HG03175 (cell line): ENCODE data around the gene ANKRD2.
"Not testable (repeated sequence)": the region's sequence is repeated elsewhere in the genome, so short reads cannot be mapped to it uniquely, and the experiment has no call there.

Experiments
- ATAC-seq: cut with Tn5 transposase; IDR thresholded peaks from one replicate; pipeline ENCODE4 v1.9.1; 2021; ENCODE audit warnings: mild to moderate bottlenecking, moderate library complexity; ENCODE audit not compliant: unreplicated experiment

ANKRD2 gene, protein sequence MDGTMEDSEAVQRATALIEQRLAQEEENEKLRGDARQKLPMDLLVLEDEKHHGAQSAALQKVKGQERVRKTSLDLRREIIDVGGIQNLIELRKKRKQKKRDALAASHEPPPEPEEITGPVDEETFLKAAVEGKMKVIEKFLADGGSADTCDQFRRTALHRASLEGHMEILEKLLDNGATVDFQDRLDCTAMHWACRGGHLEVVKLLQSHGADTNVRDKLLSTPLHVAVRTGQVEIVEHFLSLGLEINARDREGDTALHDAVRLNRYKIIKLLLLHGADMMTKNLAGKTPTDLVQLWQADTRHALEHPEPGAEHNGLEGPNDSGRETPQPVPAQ

GRCh38 chr10:97572214-97572989 is at the start of gene ANKRD2:
ANKRD2 (plus strand) TSS chr10:97572779; CDS start chr10:97572789, 10 bp downstream.
- ATAC-seq = peak; percentile 68

DNA sequence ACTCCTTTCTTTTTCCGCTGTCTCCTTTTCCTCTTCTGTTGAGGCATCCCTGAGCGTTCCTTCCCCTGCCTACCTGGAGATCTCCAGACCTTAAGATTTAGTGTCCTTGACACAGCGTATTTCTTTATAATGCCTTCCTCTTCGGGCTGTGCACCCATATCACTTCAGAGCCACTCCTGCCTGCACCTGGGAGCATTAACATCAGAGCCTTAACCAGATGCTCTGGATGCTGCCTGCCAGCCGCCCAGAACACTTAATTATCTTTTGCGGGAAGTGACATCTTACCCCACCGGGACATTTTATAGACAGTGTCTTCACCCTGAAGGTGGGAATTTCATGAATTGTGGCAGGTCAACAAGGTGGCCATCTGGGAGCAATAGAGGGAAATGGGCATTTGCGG is 49.6 kb upstream of the ANKRD2 start:
- ATAC-seq = no peak

GRCh38 chr10:97525086-97525485 is 47.5 kb upstream of the ANKRD2 start:
- no peak for ATAC-seq

GRCh38 chr10:97525683-97526110 is 46.9 kb upstream of the ANKRD2 start:
- no peak for ATAC-seq

- not testable (repeated sequence) for ATAC-seq
Observed at GRCh38 chr10:97528876-97529275, 43.7 kb upstream of the ANKRD2 start.

DNA sequence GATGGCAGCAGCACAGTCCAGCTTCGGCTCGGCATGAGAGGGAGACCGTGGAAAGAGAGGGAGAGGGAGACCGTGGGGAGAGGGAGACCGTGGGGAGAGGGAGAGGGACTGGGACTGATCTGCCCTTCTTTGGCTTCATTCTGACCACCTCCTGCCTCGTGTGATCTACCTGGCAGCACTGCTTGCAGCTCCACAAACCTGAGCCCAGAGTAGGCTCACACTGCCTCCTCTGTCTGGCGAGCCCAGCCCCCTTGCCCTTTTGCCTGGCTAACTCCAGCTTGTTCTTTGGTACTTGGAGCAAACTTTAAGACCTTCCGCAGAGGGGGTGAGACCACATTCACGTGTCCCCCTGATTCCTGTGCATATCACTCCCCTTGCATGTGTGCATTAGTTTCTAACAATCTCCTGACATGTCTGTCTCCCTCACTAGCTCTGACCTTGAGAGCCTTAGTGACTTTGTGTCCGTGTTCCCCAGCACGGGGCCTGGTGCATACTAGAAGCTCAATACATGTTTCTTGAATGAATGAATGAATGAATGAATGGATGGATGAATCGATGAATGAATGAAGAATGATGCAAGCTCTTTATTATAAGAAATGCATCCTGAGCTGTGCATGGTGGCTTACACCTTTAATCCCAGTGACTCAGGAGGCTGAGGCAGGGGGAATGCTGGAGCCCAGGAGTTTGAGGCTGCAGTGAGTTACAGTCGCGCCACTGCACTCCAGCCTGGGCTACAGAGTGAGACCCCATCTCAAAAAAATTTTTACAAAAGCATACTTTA is 42.7 kb upstream of the ANKRD2 start:
- ATAC-seq = no peak

GRCh38 chr10:97531401-97531986 is 41.1 kb upstream of the ANKRD2 start:
- ATAC-seq = no peak

- no peak for ATAC-seq
Observed at GRCh38 chr10:97532935-97533671, 39.5 kb upstream of the ANKRD2 start.

GRCh38 chr10:97533888-97534287 is 38.7 kb upstream of the ANKRD2 start:
- ATAC-seq = no peak

- ATAC-seq = no peak
Observed at GRCh38 chr10:97534746-97535367, 37.7 kb upstream of the ANKRD2 start.

DNA sequence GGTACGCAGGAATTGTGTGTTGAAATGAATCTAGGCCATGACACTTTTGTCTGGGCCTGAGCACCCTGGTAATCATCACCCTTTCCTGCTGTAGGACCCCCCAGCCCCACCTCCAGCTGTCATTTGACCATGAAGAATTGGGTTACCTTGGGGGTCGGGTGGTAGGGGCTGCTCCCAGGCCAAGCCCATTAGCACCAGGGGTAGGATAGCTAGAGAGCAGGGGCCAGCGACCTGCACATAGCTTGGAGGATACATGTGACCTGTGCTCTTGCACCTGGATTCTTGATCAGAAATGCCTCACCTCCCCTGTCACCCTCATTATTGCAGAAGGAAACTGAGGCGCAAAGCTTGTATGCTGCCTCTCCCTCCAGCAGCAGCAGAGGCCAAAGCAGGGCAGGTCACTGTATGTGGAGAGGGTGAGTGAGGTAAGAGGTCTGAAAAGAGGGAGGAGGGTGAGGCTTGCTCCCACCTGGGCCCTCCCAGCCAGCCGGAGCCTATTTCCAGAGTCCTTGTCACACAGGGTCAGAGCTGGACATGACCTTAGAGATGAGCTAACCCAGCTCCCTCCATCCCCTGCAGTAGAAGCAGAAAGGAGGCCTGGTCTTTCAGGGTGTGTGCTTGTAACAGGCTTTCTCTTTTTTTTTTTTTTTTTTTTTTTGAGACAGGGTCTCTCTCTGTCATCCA is 35.3 kb upstream of the ANKRD2 start:
- ATAC-seq = no peak

- ATAC-seq = no peak
Observed at GRCh38 chr10:97538411-97538810, 34.2 kb upstream of the ANKRD2 start.

DNA sequence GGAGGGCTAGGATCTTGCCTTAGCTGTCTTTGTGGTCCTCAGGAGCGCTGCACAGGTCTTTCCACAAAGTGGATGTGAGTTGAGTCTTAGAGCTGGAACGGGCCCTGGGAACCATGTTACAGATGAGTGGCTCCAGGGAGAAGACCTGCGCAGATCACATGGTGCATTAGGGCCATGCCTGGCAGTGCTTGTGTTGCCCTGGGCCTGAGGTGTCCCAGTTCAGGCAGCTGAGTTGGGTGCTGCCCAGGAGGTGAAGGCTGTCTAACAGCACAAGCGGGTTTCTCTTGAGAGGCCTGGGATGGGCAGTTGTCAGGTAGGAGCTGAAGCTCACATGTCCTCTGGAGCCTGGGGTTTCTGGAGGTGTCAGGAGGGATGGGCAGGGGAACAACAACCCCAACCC is 33.7 kb upstream of the ANKRD2 start:
- ATAC-seq = no peak

DNA sequence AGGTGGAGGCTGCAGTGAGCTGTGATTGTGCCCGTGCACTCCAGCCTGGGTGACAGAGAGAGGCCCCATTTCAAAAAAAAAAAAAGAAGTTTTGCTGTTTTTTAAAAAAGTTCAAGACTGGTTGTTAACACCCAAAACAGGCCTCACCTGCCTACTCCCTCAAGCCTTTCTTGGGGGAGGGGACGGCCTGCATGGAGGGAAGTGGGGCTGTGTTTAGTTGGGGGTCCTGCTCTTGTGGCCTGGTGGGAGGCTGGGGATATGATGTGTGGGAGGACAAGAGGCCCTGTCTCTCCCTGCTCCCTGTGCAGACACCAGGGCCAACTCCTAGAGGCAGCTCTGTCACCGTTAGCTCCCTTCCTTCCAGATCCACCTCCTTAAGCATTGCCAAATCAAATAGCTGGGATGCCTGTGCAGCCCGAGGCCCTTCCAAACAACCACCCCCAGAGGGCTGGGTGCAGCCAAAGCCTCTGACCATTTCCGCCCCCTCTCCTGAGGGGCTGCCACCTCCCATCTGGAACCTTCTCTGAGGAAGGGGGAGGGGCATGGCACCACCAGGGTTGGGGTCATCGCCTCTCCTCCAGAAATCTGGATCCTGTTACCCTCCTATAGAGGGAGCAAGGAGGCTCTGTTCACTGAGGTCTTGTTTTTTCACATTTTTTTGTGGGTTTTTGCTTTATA is 32.9 kb upstream of the ANKRD2 start:
- no peak for ATAC-seq

- no peak for ATAC-seq
Observed at GRCh38 chr10:97540669-97541500, 31.7 kb upstream of the ANKRD2 start.

DNA sequence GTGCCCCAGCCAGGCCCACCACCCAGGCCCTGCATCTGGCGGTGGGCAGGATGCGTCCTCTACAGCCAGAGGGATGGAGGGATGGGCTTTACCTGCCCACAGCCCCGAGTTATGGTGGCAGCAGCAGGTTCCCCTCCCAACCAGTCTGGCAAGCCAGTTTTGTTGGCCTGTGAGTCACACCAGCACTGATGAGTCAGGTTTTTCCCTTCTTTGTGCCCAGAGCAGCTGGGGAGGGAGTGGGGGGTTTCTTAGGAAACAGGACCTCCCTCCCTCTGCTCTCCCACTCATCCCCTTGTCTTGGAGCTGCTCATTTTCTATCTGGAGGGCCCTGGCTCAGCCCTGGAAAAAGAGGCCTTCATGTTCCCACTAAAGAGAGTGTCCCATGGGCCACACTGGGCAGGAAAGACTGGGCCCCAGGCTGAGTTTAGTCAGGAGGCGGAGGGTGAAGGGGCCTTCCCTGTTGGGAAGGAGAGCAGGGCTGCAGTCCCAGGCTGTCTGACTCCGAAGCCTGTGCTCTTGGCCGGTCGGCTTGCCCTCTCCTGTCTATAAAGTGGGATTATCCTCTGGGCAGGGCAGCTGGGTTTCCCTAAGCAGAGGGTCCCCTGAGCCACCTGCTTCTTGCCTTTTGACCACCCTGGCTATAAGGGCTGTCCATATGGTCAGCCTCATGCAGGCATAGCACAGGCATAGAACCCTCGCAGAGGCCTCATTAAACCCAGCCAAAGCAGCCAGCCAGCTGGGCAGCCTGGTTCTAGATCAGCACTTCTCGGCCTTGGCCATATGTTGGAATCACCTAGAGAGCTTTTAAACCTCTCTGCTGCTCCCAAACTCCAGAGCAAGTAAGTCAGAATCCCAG is 30.2 kb upstream of the ANKRD2 start:
- no peak for ATAC-seq

DNA sequence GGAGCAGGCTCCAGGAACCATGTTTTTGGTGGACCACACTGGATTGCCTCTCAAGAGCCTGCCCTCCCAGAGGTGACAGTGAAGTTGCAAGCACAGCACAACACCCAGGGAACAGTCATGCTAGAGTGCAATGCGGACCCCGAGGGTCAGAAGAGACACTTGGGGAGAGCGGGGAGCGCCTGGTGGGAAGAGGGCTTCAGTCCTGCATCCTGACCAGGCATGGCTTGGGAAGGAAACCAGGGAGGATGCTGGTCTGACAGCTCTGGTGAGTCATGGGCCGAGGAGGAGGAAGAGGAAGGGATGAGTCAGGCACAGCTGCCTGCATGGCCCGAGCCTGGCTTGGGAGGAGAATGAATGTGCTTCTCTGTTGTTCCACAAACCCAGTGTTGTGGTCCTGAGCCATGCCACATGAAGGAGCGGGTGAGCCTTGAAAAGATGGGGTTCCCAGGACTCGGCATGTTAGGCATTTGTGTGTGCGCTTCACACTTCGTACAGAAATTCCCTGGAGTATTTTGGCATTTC is 29.5 kb upstream of the ANKRD2 start:
- ATAC-seq = no peak
